DOHH2 (cell line): ENCODE data around the gene C12orf76.

Source experiments
- H3F3A ChIP-seq: fragments of 200-600 bp; sonication (generic), shearing (Covaris generic); 2 replicates; pipeline ENCODE4 v1.6.0; 2016; ENCODE audit warnings: antibody characterized with exemption, mild to moderate bottlenecking; ENCODE audit not compliant: control insufficient read depth, insufficient read depth
- H3K27ac ChIP-seq: fragments of 200-600 bp; sonication (generic); 2 replicates; pipeline ENCODE4 v1.5.1; 2014; ENCODE audit warnings: low read depth, mild to moderate bottlenecking, low read length, moderate library complexity
- H3K27me3 ChIP-seq: fragments of 200-600 bp; sonication (generic); 2 replicates; pipeline ENCODE4 v1.6.1; 2014; ENCODE audit warnings: mild to moderate bottlenecking, low read length, mixed read lengths; ENCODE audit not compliant: control insufficient read depth
- H3K36me3 ChIP-seq: fragments of 200-600 bp; sonication (generic); 2 replicates; pipeline ENCODE4 v1.6.1; 2014; ENCODE audit warnings: mild to moderate bottlenecking, low read length, moderate library complexity, mixed read lengths; ENCODE audit not compliant: control insufficient read depth
- H3K4me1 ChIP-seq: fragments of 200-600 bp; sonication (generic); 2 replicates; pipeline ENCODE4 v1.6.1; 2014; ENCODE audit warnings: mild to moderate bottlenecking, low read length, mixed read lengths; ENCODE audit not compliant: control insufficient read depth
- H3K4me2 ChIP-seq: fragments of 200-600 bp; sonication (generic); 2 replicates; pipeline ENCODE4 v1.6.0; 2014; ENCODE audit warnings: mild to moderate bottlenecking, low read length, moderate library complexity
- H3K4me3 ChIP-seq: fragments of 200-600 bp; sonication (generic); 2 replicates; pipeline ENCODE4 v1.5.1; 2014; ENCODE audit warnings: mild to moderate bottlenecking, low read length, mixed read lengths
- H3K79me2 ChIP-seq: fragments of 200-600 bp; sonication (generic); 2 replicates; pipeline ENCODE4 v1.6.1; 2014; ENCODE audit warnings: mild to moderate bottlenecking, low read length, mixed read lengths; ENCODE audit not compliant: control insufficient read depth
- H3K9me2 ChIP-seq: fragments of 200-600 bp; sonication (generic); replicated peaks from 2 replicates; pipeline ENCODE4 v1.6.1; 2014; ENCODE audit warnings: mild to moderate bottlenecking, low read length, mixed read lengths; ENCODE audit not compliant: control insufficient read depth
- H3K9me3 ChIP-seq: fragments of 200-600 bp; sonication (generic); 2 replicates; pipeline ENCODE4 v1.6.1; 2014; ENCODE audit warnings: antibody characterized with exemption, low read length, mixed read lengths; ENCODE audit not compliant: control insufficient read depth, insufficient read depth
- H4K20me1 ChIP-seq: fragments of 200-600 bp; sonication (generic); 2 replicates; pipeline ENCODE4 v1.6.0; 2014; ENCODE audit warnings: low read depth, mild to moderate bottlenecking, antibody characterized with exemption, low read length, moderate library complexity; ENCODE audit not compliant: control insufficient read depth, insufficient read depth
- CTCF ChIP-seq: fragments of 200-600 bp; sonication (generic); IDR thresholded peaks from one replicate; pipeline ENCODE4 v1.5.1; 2014; ENCODE audit warnings: antibody characterized with exemption, mild to moderate bottlenecking, low read depth, low read length; ENCODE audit not compliant: poor library complexity, severe bottlenecking
- EZH2phosphoT487 ChIP-seq: fragments of 200-600 bp; sonication (generic); IDR thresholded peaks from 2 replicates; pipeline ENCODE4 v1.6.1; 2017; ENCODE audit warnings: borderline replicate concordance, mild to moderate bottlenecking, antibody characterized with exemption, low read length, moderate library complexity, mixed read lengths

The C12orf76 gene

DNA sequence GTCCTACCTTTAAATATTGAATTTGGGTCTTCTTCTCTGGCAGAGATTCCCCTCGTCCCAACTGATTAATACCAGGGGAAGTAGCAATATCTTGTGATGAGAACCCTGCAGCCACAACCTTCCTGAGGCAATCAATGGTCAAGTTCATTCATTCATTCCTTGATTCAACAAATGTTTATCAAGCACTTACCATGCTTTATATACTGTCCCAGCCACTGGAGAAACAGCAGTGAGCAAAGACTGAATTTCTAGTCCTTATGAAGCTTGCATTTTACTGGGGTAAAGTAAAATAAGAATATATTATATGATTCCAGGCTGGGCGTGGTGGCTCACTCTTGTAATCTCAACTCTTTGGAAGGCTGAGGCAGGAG lies 51.9 kb downstream of the C12orf76 start:
- Histone ChIP-seq H3K4me3 (peak overlapping the region; percentile 99), H3K27ac (peak overlapping the region; percentile 96), H3K4me2 (peak overlapping the region; percentile 85), H3K27me3 (no peaks in the 10 kb centered on the region), H3K36me3 (peaks cover 56% of the 10 kb centered on the region), H3K4me1 (peaks cover 61% of the 10 kb centered on the region), H3K9me2 (no peaks in the 10 kb centered on the region), H3F3A (peaks cover 35% of the 10 kb centered on the region), H4K20me1 (peaks cover 12% of the 10 kb centered on the region), H3K9me3 (no peaks in the 10 kb centered on the region), H3K79me2 (peaks cover 84% of the 10 kb centered on the region)
- no peak for TF ChIP-seq EZH2phosphoT487
- no peak for TF ChIP-seq CTCF

DNA sequence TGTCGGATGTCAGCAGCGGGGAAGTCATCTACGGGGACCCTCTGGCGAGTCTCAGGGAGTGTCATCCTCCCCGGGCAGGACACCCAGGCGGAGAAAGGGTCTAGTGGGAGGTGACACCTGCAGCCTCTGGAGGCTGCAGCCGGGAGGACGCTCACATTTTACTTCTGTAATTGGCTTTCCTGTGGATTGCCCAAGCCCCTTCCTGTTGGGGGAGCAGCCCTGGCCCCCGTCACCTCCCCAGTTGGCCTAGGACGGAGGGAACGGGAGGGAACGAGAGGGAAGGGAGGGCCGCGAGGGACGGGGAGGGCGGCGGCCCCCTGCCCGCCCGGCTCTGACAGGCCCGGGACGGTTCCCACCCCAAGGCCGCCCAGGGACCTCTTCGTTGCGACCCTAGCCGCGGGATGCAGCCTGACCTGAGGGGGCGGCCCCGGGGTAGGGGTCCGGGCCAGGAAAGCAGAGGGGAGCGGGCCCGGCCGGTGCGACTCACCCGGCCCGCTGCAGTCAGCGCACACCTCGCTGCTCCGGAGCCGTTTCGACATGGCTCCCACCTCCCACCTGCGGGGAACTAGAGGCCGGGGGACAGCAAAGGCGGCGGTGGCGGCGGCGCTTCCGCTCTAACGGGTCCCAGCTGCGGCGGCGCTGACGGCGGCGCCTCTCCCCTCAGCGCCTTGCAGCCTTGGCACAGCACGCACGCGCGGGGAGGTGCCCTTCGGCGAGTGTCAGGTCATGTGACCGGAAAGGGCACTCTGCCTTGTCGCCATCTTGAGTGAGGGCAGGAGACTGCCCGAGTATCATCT lies 52.4 kb downstream of the C12orf76 start, which contains the start of gene GIT2:
TSS of gene GIT2 (minus strand) at position 683 of the 797 bp plus-strand sequence. CDS start at position 539, 144 bp downstream.
- Histone ChIP-seq H3K4me3 (peak within 1 kb of the TSS; percentile 99), H3K27ac (peak within 1 kb of the TSS; percentile 96), H3K79me2 (peaks cover 84% of the 10 kb centered on the region), H3F3A (peaks cover 35% of the 10 kb centered on the region), H3K9me2 (no peaks in the 10 kb centered on the region), H4K20me1 (peaks cover 13% of the 10 kb centered on the region), H3K36me3 (peaks cover 56% of the 10 kb centered on the region), H3K4me1 (peaks cover 55% of the 10 kb centered on the region), H3K4me2 (peak within 1 kb of the TSS; percentile 96), H3K27me3 (no peaks in the 10 kb centered on the region), H3K9me3 (no peaks in the 10 kb centered on the region)
- no peak for TF ChIP-seq EZH2phosphoT487
- TF ChIP-seq CTCF = no peak

DNA sequence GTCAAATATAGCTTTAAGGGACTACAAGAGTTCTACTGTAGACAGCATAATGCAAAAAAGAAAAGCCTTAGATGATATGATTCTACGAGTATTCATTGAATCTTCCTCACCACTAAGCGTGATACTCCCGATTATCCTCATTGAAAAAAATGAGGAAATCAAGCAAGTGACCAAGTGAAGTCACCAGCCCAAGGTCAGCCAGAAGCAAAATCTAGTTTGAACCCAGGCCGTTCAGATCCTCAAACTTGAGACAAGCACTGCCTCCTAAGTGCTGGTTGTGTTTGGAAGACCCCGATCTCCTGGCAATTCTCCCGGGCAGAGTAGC lies 53.0 kb downstream of the C12orf76 start:
- Histone ChIP-seq H3K27me3 (no peaks in the 10 kb centered on the region), H3K79me2 (peaks cover 84% of the 10 kb centered on the region), H3K4me1 (peaks cover 55% of the 10 kb centered on the region), H3K36me3 (peaks cover 58% of the 10 kb centered on the region), H3K4me2 (peak overlapping the region; percentile 85), H3K27ac (peak overlapping the region; percentile 96), H4K20me1 (peaks cover 13% of the 10 kb centered on the region), H3K9me3 (no peaks in the 10 kb centered on the region), H3K9me2 (no peaks in the 10 kb centered on the region), H3F3A (peaks cover 35% of the 10 kb centered on the region), H3K4me3 (peak overlapping the region; percentile 99)
- no peak for TF ChIP-seq CTCF
- TF ChIP-seq EZH2phosphoT487 = no peak
